ENCODE data around the gene SPAG16. TPM values are rescaled to one million over a fixed set of nuclear protein-coding genes. Genes with fewer than 3 reads are reported as not detected.

SPAG16 gene
- total RNA-seq, 3 donors from 2014 or later = 25.3 to 42.0 (median 41.7) TPM

- no peak overlapping the region for H3K27ac ChIP-seq
- intact Hi-C loops (cut with DNase I; ENCODE audit: low total_unique reads) = no loop called here
- H3K4me3 ChIP-seq = no peak overlapping the region
These were observed 1031.1 kb downstream of the SPAG16 start for GRCh38 chr2:214315324-214315723.

GRCh38 chr2:214320211-214320610, 1035.9 kb downstream of the SPAG16 start:
- DNase-seq (ENCODE audit: low spot score in 2 of 2) = no peak
- intact Hi-C loops (cut with DNase I; ENCODE audit: low total_unique reads) = no loop called here
- TF ChIP-seq POLR2A (IDR thresholded peaks at IDR 0.05) (no peak), POLR2AphosphoS5 (IDR thresholded peaks at IDR 0.05) (no peak)
- TF ChIP-seq, protein P1, sequence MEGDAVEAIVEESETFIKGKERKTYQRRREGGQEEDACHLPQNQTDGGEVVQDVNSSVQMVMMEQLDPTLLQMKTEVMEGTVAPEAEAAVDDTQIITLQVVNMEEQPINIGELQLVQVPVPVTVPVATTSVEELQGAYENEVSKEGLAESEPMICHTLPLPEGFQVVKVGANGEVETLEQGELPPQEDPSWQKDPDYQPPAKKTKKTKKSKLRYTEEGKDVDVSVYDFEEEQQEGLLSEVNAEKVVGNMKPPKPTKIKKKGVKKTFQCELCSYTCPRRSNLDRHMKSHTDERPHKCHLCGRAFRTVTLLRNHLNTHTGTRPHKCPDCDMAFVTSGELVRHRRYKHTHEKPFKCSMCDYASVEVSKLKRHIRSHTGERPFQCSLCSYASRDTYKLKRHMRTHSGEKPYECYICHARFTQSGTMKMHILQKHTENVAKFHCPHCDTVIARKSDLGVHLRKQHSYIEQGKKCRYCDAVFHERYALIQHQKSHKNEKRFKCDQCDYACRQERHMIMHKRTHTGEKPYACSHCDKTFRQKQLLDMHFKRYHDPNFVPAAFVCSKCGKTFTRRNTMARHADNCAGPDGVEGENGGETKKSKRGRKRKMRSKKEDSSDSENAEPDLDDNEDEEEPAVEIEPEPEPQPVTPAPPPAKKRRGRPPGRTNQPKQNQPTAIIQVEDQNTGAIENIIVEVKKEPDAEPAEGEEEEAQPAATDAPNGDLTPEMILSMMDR (IDR thresholded peaks at IDR 0.05) = no peak
- H3K4me1 ChIP-seq = no peaks in the 10 kb centered on the region
- H3K27me3 ChIP-seq = no peaks in the 10 kb centered on the region
- no peaks in the 10 kb centered on the region for H3K9me3 ChIP-seq
- H3K4me3 ChIP-seq = no peak overlapping the region
- no peaks in the 10 kb centered on the region for H3K36me3 ChIP-seq
- H3K27ac ChIP-seq = no peak overlapping the region

More at GRCh38 chr2:214315324-214315723, 1031.1 kb downstream of the SPAG16 start:
- DNase-seq (ENCODE audit: low spot score in 2 of 2) = no peak
- H3K4me1 ChIP-seq = no peaks in the 10 kb centered on the region
- H3K36me3 ChIP-seq = no peaks in the 10 kb centered on the region
- H3K27me3 ChIP-seq = no peaks in the 10 kb centered on the region
- no peaks in the 10 kb centered on the region for H3K9me3 ChIP-seq
- TF ChIP-seq, protein P1 (IDR thresholded peaks at IDR 0.05) = no peak
- no peak for TF ChIP-seq POLR2AphosphoS5 (IDR thresholded peaks at IDR 0.05)
- TF ChIP-seq POLR2A (IDR thresholded peaks at IDR 0.05) = no peak

- no peaks in the 10 kb centered on the region for H3K9me3 ChIP-seq
- no peak for DNase-seq (ENCODE audit: low spot score in 2 of 2)
- TF ChIP-seq POLR2A (IDR thresholded peaks at IDR 0.05) (no peak), POLR2AphosphoS5 (IDR thresholded peaks at IDR 0.05) (no peak)
- TF ChIP-seq, protein P1 (IDR thresholded peaks at IDR 0.05) = no peak
- H3K36me3 ChIP-seq = no peaks in the 10 kb centered on the region
- no peaks in the 10 kb centered on the region for H3K27me3 ChIP-seq
- H3K4me1 ChIP-seq = no peaks in the 10 kb centered on the region
- H3K4me3 ChIP-seq = no peak overlapping the region
- no peak overlapping the region for H3K27ac ChIP-seq
- intact Hi-C loops (cut with DNase I; ENCODE audit: low total_unique reads) = no loop called here
These were observed 1038.4 kb downstream of the SPAG16 start for GRCh38 chr2:214322662-214323061.

GRCh38 chr2:214325404-214325803, 1041.1 kb downstream of the SPAG16 start:
- intact Hi-C loops (cut with DNase I; ENCODE audit: low total_unique reads) = no loop called here
- Histone ChIP-seq H3K9me3 (no peaks in the 10 kb centered on the region), H3K4me1 (no peaks in the 10 kb centered on the region), H3K27ac (no peak overlapping the region), H3K4me3 (no peak overlapping the region), H3K27me3 (no peaks in the 10 kb centered on the region), H3K36me3 (no peaks in the 10 kb centered on the region)
- TF ChIP-seq, protein P1 (IDR thresholded peaks at IDR 0.05) = no peak
- no peak for TF ChIP-seq POLR2AphosphoS5 (IDR thresholded peaks at IDR 0.05)
- no peak for TF ChIP-seq POLR2A (IDR thresholded peaks at IDR 0.05)
- no peak for DNase-seq (ENCODE audit: low spot score in 2 of 2)

DNA sequence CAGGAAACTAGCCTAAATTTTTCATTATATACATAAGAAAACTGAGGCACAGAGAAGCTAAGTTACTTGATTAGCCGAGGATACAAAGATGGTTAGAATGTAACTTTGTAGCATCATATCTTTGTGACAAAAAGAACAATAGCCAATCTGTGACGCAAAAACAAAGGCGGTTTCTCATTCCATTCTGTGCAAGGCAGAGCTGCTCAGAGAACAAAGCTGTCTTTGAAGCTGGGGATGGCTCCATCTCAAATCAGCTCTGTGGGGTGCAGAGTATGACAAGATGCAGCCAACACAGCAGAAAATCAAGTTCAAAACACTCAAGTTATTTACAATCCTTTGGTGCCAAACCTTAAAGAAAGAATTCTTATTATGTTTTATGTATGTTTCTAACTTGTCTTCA, 1044.7 kb downstream of the SPAG16 start:
- Histone ChIP-seq H3K27me3 (no peaks in the 10 kb centered on the region), H3K4me1 (no peaks in the 10 kb centered on the region), H3K27ac (no peak overlapping the region), H3K4me3 (no peak overlapping the region), H3K36me3 (no peaks in the 10 kb centered on the region), H3K9me3 (no peaks in the 10 kb centered on the region)
- intact Hi-C loops (cut with DNase I; ENCODE audit: low total_unique reads) = no loop called here
- TF ChIP-seq, protein P1 (IDR thresholded peaks at IDR 0.05) = no peak
- no peak for TF ChIP-seq POLR2A (IDR thresholded peaks at IDR 0.05)
- no peak for TF ChIP-seq POLR2AphosphoS5 (IDR thresholded peaks at IDR 0.05)
- DNase-seq (ENCODE audit: low spot score in 2 of 2) = no peak

Data from breast epithelium (tissue), 4 donors.